ENCODE measurements around the gene TNFRSF19. TPM values are rescaled to one million over a fixed set of nuclear protein-coding genes. Genes with fewer than 3 reads are reported as not detected.

Gene TNFRSF19
- total and polyA plus RNA-seq, 2 of the 8 experiments (the other 6 are each of a cell fraction or from before 2014, with no cell fraction given) = 0.50 to 0.95 TPM

GRCh38 chr13:23705583-23705982, 135.4 kb downstream of the TNFRSF19 start:
- Histone ChIP-seq H3K9ac (replicated peaks in 1 of 4; ENCODE audit: extremely low read depth in 1 of 4, low read depth in 3 of 4, low read length in 3 of 4) (no peak overlapping the region), H3K4me1 (replicated peaks in 1 of 4; ENCODE audit: control insufficient read depth in 3 of 4, insufficient read depth in 4 of 4, low read length in 3 of 4) (peaks cover 0 to 4% (median under 1%) of the 10 kb centered on the region in 4 experiments; a peak in 2 of 7 replicates), H3K23me2 (ENCODE audit: low read depth, low read length) (no peaks in the 10 kb centered on the region), H2BK120ac (replicated peaks; ENCODE audit: low read depth, low read length) (no peak overlapping the region), H4K5ac (ENCODE audit: insufficient read length, low read depth, low read length) (no peak overlapping the region), H3K56ac (replicated peaks; ENCODE audit: insufficient read length, low read depth, low read length) (no peak overlapping the region), H3K36me3 (ENCODE audit: control insufficient read depth in 2 of 4, insufficient read depth in 4 of 4, low read length in 3 of 4) (no peaks in the 10 kb centered on the region), H3K14ac (ENCODE audit: insufficient read length) (no peak overlapping the region), H3K27me3 (replicated peaks in 1 of 4; ENCODE audit: control insufficient read depth in 3 of 4, extremely low read depth in 1 of 4, insufficient read depth in 3 of 4, low read length in 3 of 4) (no peaks in the 10 kb centered on the region), H2BK20ac (ENCODE audit: low read length) (no peak overlapping the region), H4K8ac (ENCODE audit: extremely low read depth, insufficient read depth, low read length) (no peak overlapping the region), H2BK15ac (ENCODE audit: low read length) (no peak overlapping the region), H2AFZ (ENCODE audit: low read length) (no peak overlapping the region), H3K4me3 (ENCODE audit: extremely low read depth in 1 of 4, insufficient read depth in 2 of 4, low read depth in 3 of 4, low read length in 4 of 4) (no peak overlapping the region), H3K79me2 (ENCODE audit: control insufficient read depth in 1 of 2, insufficient read depth in 2 of 2, low read length in 2 of 2) (no peaks in the 10 kb centered on the region), H3K18ac (ENCODE audit: extremely low read depth, low read length) (no peak overlapping the region), H3K4me2 (ENCODE audit: insufficient read depth in 1 of 2, low read depth in 2 of 2, low read length in 2 of 2) (no peak overlapping the region), H3K27ac (ENCODE audit: low read depth, low read length) (no peak overlapping the region), H3K79me1 (ENCODE audit: low read depth, low read length) (no peaks in the 10 kb centered on the region), H2BK12ac (ENCODE audit: low read depth, low read length) (no peak overlapping the region), H3K4ac (replicated peaks; ENCODE audit: insufficient read length, low read depth, low read length) (no peak overlapping the region), H3K9me3 (ENCODE audit: insufficient read depth in 2 of 2, low read depth in 1 of 2, low read length in 1 of 2) (no peaks in the 10 kb centered on the region), H2AK5ac (ENCODE audit: low read depth, low read length) (no peak overlapping the region), H4K91ac (replicated peaks; ENCODE audit: insufficient read length, low read length) (no peak overlapping the region), H2BK5ac (ENCODE audit: low read depth, low read length) (no peak overlapping the region), H3K23ac (ENCODE audit: insufficient read length) (no peak overlapping the region), H4K20me1 (replicated peaks in 1 of 2; ENCODE audit: control insufficient read depth in 1 of 2, insufficient read depth in 2 of 2, low read length in 2 of 2) (no peaks in the 10 kb centered on the region)
- DNase-seq (ENCODE audit: low read depth in 1 of 2, low spot score in 2 of 2) = no peak
- FAIRE-seq = no peak
- CTCF ChIA-PET (ENCODE audit: partially characterized antibody) = interaction anchor here (1.7 kb wide), 1 partner anchor 239 kb away, joined by 5 read pairs; no protein-coding TSS in a partner anchor
- POLR2A ChIA-PET (ENCODE audit: partially characterized antibody) = no interaction called here
- WGBS, 2 experiments (ENCODE audit: extremely low coverage in 1 of 2, insufficient coverage in 1 of 2, insufficient read length in 1 of 2, insufficient replicate concordance in 2 of 2, low coverage in 1 of 2, low lambda C conversion rate in 2 of 2, missing lambda C conversion rate in 1 of 2) = 82% methylated on average over 2 of the region's 2 CpGs; no CpG with 5 or more reads in 1 of the 2 experiments
- TF ChIP-seq SUZ12 (IDR thresholded peaks at IDR 0.05; ENCODE audit: low read length) = no peak
- TF ChIP-seq KDM4A (IDR thresholded peaks at IDR 0.05; ENCODE audit: low read depth, low read length, severe bottlenecking) = no peak
- no peak for TF ChIP-seq FOSL1 (IDR thresholded peaks at IDR 0.05; ENCODE audit: insufficient read depth, low read depth, low read length)
- TF ChIP-seq RXRA (IDR thresholded peaks at IDR 0.05; ENCODE audit: insufficient read depth, low read depth, low read length) = no peak
- TF ChIP-seq SIX5 (IDR thresholded peaks at IDR 0.05; ENCODE audit: low read depth, low read length) = no peak
- no peak for TF ChIP-seq CBX5 (IDR thresholded peaks at IDR 0.05; ENCODE audit: low read depth, low read length)
- TF ChIP-seq BACH1 (IDR thresholded peaks at IDR 0.05; ENCODE audit: low read length) = no peak
- no peak for TF ChIP-seq BCL11A (IDR thresholded peaks at IDR 0.05; ENCODE audit: low read depth in 2 of 2, low read length in 2 of 2)
- no peak for TF ChIP-seq E2F6 (IDR thresholded peaks at IDR 0.05)
- TF ChIP-seq PHF8 (conservative IDR thresholded peaks at IDR 0.05; ENCODE audit: low read depth, low read length) = no peak
- TF ChIP-seq EZH2 (IDR thresholded peaks at IDR 0.05; ENCODE audit: low read depth, low read length, severe bottlenecking) = no peak
- no peak for TF ChIP-seq HDAC2 (IDR thresholded peaks at IDR 0.05; ENCODE audit: borderline replicate concordance in 1 of 2, low read depth in 2 of 2, low read length in 2 of 2)
